Endothelial cell (in vitro differentiated cells): ENCODE data around the gene BMPR1B. TPM values are rescaled to one million over a fixed set of nuclear protein-coding genes. Genes with fewer than 3 reads are reported as not detected.

Source experiments
- DNase-seq: peaks from one replicate; pipeline ENCODE4 v3.0.0; 2021; ENCODE audit warnings: low spot score
- H3K27ac Mint-ChIP-seq: one replicate; pipeline ENCODE4 v1.8.0; 2021; ENCODE audit warnings: mixed read lengths, inconsistent platforms; ENCODE audit not compliant: unreplicated experiment
- H3K27me3 Mint-ChIP-seq: one replicate; pipeline ENCODE4 v1.8.0; 2021; ENCODE audit warnings: mild to moderate bottlenecking, moderate library complexity, mixed read lengths, inconsistent platforms; ENCODE audit not compliant: unreplicated experiment
- H3K36me3 Mint-ChIP-seq: one replicate; pipeline ENCODE4 v1.8.0; 2021; ENCODE audit warnings: mild to moderate bottlenecking, low read depth, mixed read lengths, inconsistent platforms; ENCODE audit not compliant: unreplicated experiment
- H3K4me1 Mint-ChIP-seq: one replicate; pipeline ENCODE4 v1.8.0; 2021; ENCODE audit warnings: mild to moderate bottlenecking, mixed read lengths, inconsistent platforms; ENCODE audit not compliant: unreplicated experiment
- H3K4me3 Mint-ChIP-seq: one replicate; pipeline ENCODE4 v1.8.0; 2021; ENCODE audit warnings: mild to moderate bottlenecking, mixed read lengths, inconsistent platforms; ENCODE audit not compliant: unreplicated experiment
- H3K9me3 Mint-ChIP-seq: one replicate; pipeline ENCODE4 v1.8.0; 2021; ENCODE audit warnings: mixed read lengths, inconsistent platforms; ENCODE audit not compliant: unreplicated experiment
- CTCF ChIP-seq: fragments of 200-600 bp; sonication (generic); IDR thresholded peaks from one replicate; pipeline ENCODE4 v1.5.0; 2021; ENCODE audit warnings: antibody characterized with exemption; ENCODE audit not compliant: unreplicated experiment
- total RNA-seq: library from RNA; stranded (reverse); fragmentation: NEBNext Ultra II Directional; extraction: Animal tissue kit (Norgen Biotek cat#: 25700); gene quantifications from one replicate; pipeline ENCODE4 v1.2.1, GENCODE V29; 2021; ENCODE audit not compliant: unreplicated experiment

The BMPR1B gene
- total RNA-seq, 1 donor from 2014 or later, result 5.4 TPM

DNA sequence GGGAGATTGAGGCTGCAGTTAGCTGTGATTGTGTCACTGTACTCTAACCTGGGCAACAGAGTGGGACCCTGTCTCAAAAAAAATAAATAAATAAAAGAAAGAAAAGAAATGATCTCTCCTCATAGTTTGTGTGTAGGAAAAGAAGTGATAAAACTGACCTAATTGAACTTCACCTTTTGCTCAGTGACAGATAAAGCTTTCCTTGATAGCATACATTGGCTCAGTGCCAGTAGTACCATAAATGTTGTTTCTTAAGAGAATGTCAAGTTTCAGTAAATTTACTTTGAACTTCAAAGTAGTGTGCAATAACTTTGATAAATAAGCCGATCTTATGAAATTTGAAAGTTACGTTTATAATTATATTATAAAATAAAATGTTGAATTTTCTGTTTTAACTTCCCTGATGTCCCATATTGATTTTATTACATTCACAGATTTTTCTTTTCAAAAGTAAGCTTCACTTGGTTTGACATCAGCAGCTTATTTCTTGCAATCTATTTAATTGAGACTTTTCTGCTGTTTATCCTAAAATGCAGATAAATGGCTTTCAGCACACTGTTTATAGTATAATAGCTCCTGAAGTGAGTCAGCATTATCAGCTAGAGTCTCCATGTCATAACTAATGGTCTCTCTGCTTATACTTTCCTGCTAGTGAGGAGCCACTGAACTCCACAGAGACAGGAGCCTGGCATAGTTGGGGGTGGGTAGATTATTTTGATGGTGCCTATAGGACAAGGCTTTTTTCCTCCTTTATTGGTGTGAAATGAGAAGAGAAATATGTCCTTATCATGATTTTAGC lies 330.1 kb downstream of the BMPR1B start:
- Mint-ChIP-seq H3K9me3 (no peaks in the 10 kb centered on the region), H3K36me3 (no peaks in the 10 kb centered on the region), H3K4me3 (no peak overlapping the region), H3K27me3 (no peaks in the 10 kb centered on the region), H3K4me1 (peaks cover 36% of the 10 kb centered on the region), H3K27ac (no peak overlapping the region)
- no peak for DNase-seq
- TF ChIP-seq CTCF, result no peak

- Mint-ChIP-seq H3K4me3 (no peak overlapping the region), H3K27me3 (no peaks in the 10 kb centered on the region), H3K4me1 (peaks cover 31% of the 10 kb centered on the region), H3K9me3 (no peaks in the 10 kb centered on the region), H3K27ac (no peak overlapping the region), H3K36me3 (no peaks in the 10 kb centered on the region)
- TF ChIP-seq CTCF, result no peak
- no peak for DNase-seq
Observed at GRCh38 chr4:95091272-95091671, 333.5 kb downstream of the BMPR1B start.

- H3K27me3 Mint-ChIP-seq, result no peaks in the 10 kb centered on the region
- no peak for DNase-seq
- no peaks in the 10 kb centered on the region for H3K9me3 Mint-ChIP-seq
Observed at GRCh38 chr4:95092766-95093165, 335.0 kb downstream of the BMPR1B start.

DNA sequence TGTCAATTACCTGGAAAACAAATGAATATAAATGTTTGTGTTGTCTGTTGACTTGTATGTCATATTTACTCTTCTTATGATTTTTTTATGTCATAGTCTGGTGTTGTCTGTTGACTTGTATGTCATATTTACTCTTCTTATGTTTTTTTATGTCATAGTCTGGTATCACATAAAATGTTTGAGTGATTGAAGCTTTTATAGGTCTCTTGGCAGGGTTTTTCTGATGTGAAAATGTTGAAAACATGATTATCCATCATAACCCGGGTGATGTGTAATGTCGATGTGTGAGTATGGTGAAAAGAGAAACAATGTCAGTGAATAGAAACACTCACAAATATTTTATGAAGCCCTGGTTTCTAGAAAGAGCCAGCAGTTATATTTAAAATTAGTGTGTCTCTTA lies 335.7 kb downstream of the BMPR1B start:
- no peak overlapping the region for H3K4me3 Mint-ChIP-seq
- no peaks in the 10 kb centered on the region for H3K36me3 Mint-ChIP-seq
- H3K27me3 Mint-ChIP-seq, result no peaks in the 10 kb centered on the region
- no peak overlapping the region for H3K27ac Mint-ChIP-seq
- peaks cover 24% of the 10 kb centered on the region for H3K4me1 Mint-ChIP-seq
- TF ChIP-seq CTCF, result no peak
- H3K9me3 Mint-ChIP-seq, result no peaks in the 10 kb centered on the region
- no peak for DNase-seq

More at GRCh38 chr4:95092766-95093165, 335.0 kb downstream of the BMPR1B start:
- Mint-ChIP-seq H3K4me3 (no peak overlapping the region), H3K27ac (no peak overlapping the region), H3K4me1 (peaks cover 27% of the 10 kb centered on the region), H3K36me3 (no peaks in the 10 kb centered on the region)
- TF ChIP-seq CTCF, result no peak
